ENCODE measurements around the gene ATF6. TPM values are rescaled to one million over a fixed set of nuclear protein-coding genes. Genes with fewer than 3 reads are reported as not detected.
"Not testable (repeated sequence)": the region's sequence is repeated elsewhere in the genome, so short reads cannot be mapped to it uniquely, and the experiment has no call there.

The ATF6 gene
- total RNA-seq, 3 donors from 2014 or later: 31.0 to 56.1 (median 34.1) TPM

DNA sequence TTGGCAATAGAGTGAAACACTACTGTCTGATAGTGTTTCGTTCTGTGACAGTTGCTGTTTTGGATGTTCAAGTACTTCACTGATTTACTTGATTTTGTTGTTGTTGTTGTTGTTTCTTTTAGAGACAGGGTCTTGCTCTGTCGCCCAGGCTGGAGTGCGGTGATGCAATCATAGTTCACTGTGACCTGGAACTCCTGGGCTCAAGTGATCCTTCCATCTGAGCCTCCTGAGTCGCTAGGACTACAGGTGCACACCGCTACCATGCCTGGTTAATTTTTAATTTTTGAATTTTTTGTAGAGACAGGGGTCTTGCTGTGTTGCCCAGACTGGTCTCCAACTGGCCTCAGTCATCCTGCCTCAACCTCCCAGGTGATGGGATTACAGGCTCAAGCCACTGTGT, 2.3 kb downstream of the ATF6 start:
- H3K4me1 ChIP-seq: no peaks in the 10 kb centered on the region
- no peak for TF ChIP-seq POLR2AphosphoS5 (IDR thresholded peaks at IDR 0.05)
- no peak for TF ChIP-seq POLR2A (IDR thresholded peaks at IDR 0.05)
- TF ChIP-seq, protein P1, sequence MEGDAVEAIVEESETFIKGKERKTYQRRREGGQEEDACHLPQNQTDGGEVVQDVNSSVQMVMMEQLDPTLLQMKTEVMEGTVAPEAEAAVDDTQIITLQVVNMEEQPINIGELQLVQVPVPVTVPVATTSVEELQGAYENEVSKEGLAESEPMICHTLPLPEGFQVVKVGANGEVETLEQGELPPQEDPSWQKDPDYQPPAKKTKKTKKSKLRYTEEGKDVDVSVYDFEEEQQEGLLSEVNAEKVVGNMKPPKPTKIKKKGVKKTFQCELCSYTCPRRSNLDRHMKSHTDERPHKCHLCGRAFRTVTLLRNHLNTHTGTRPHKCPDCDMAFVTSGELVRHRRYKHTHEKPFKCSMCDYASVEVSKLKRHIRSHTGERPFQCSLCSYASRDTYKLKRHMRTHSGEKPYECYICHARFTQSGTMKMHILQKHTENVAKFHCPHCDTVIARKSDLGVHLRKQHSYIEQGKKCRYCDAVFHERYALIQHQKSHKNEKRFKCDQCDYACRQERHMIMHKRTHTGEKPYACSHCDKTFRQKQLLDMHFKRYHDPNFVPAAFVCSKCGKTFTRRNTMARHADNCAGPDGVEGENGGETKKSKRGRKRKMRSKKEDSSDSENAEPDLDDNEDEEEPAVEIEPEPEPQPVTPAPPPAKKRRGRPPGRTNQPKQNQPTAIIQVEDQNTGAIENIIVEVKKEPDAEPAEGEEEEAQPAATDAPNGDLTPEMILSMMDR (IDR thresholded peaks at IDR 0.05): no peak
- H3K27ac ChIP-seq: no peak overlapping the region
- intact Hi-C loops (cut with DNase I; ENCODE audit: low total_unique reads): no loop called here
- H3K36me3 ChIP-seq: no peaks in the 10 kb centered on the region
- no peaks in the 10 kb centered on the region for H3K27me3 ChIP-seq
- H3K9me3 ChIP-seq: no peaks in the 10 kb centered on the region
- no peak overlapping the region for H3K4me3 ChIP-seq
- no peak for DNase-seq (ENCODE audit: low spot score in 2 of 2)

DNA sequence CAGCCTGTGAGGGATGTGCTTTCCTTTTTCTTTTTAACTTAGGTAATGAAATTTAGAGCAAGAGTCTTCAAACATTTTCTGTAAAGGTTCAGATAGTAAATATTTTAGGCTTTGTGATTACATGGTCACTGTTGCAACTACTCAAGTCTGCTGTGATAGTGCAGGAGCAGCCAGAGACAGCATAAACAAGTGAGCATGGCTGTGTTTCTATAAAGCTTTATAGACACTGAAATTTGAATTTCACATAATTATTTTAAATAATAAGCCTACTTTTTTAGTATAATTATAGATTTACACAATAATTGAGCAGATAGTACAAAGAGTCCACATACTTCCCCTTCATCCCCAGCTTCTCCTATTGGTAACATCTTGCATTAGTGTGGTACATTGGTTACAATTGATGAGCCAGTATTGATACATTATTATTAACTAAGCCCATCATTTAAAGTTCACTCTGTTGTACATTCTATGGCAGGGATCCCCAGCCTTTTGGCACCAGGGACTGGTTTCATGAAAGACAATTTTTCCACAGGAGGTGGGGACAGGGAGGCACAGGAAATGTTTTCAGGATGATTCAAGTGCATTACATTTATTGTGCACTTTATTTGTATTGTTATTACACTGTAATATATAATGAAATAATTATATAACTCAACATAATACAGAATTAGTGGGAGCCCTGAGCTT, 3.0 kb downstream of the ATF6 start:
- Histone ChIP-seq H3K36me3 (no peaks in the 10 kb centered on the region), H3K27ac (no peak overlapping the region), H3K4me3 (no peak overlapping the region), H3K4me1 (no peaks in the 10 kb centered on the region), H3K27me3 (no peaks in the 10 kb centered on the region), H3K9me3 (no peaks in the 10 kb centered on the region)
- TF ChIP-seq, protein P1 (IDR thresholded peaks at IDR 0.05): no peak
- no peak for TF ChIP-seq POLR2A (IDR thresholded peaks at IDR 0.05)
- no peak for TF ChIP-seq POLR2AphosphoS5 (IDR thresholded peaks at IDR 0.05)
- intact Hi-C loops (cut with DNase I; ENCODE audit: low total_unique reads): no loop called here
- DNase-seq (ENCODE audit: low spot score in 2 of 2): no peak

DNA sequence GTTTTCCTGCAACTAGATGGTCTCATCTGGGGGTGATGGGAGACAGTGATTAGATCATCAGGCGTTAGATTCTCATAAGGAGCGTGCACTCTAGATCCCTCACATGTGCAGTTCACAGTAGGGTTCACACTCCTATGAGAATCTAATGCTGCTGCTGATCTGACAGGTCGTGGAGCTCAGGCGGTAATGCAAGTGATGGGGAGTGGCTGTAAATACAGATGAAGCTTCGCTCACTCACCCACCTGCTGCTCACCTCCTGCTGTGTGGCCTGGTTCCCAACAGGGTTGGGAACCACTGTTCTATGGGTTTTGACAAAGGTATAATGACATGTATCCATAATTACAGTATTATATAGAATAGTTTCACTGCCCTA, 3.5 kb downstream of the ATF6 start:
- DNase-seq (ENCODE audit: low spot score in 2 of 2); H3K27me3 ChIP-seq; H3K4me1 ChIP-seq; H3K4me3 ChIP-seq; H3K36me3 ChIP-seq; H3K27ac ChIP-seq; intact Hi-C loops (cut with DNase I; ENCODE audit: low total_unique reads); H3K9me3 ChIP-seq: not testable (repeated sequence)

DNA sequence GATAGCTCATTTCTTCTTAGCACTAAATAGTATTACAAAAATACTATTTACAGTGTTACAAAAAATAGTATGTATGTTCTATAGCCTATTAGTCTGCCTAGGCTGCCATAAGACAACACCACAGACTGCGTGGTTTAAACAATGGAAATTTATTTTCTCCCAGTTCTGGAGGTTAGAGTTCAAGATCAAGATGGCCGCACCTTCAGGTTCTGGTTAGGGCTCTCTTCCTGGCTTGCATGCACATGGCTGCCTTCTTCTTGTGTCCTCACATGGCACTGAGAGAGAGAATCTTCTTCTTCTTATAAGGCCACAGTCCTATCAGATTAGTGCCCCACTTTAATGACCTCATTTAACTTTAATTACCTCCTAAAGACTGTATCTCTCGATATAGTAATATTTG, 4.1 kb downstream of the ATF6 start:
- intact Hi-C loops (cut with DNase I; ENCODE audit: low total_unique reads): no loop called here
- Histone ChIP-seq H3K27me3 (no peaks in the 10 kb centered on the region), H3K9me3 (no peaks in the 10 kb centered on the region), H3K4me3 (no peak overlapping the region), H3K27ac (no peak overlapping the region), H3K36me3 (no peaks in the 10 kb centered on the region), H3K4me1 (no peaks in the 10 kb centered on the region)
- TF ChIP-seq POLR2A (IDR thresholded peaks at IDR 0.05) (no peak), POLR2AphosphoS5 (IDR thresholded peaks at IDR 0.05) (no peak)
- TF ChIP-seq, protein P1 (IDR thresholded peaks at IDR 0.05): no peak
- no peak for DNase-seq (ENCODE audit: low spot score in 2 of 2)

DNA sequence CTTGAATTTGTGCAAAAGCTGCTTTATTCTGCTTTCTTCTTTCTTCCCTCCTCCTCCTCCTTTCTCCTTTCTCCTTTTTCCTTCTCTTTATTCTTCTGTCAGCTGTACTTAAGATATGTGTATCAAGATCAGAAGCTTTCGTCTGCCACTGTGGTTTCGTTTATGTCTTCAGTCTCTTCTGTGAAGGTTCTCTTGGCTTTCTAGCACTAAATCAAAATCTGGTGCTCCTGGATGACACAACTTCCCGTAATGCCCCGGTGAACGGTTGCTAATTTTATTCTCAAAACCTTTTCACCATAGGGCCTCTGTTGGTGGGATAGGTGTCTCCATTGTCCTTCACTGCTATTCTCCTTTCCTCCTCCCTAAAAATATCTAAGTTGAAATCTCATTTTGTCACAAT, 5.0 kb downstream of the ATF6 start:
- Histone ChIP-seq H3K27me3 (no peaks in the 10 kb centered on the region), H3K4me3 (no peak overlapping the region), H3K27ac (no peak overlapping the region), H3K4me1 (no peaks in the 10 kb centered on the region), H3K9me3 (no peaks in the 10 kb centered on the region), H3K36me3 (no peaks in the 10 kb centered on the region)
- no peak for DNase-seq (ENCODE audit: low spot score in 2 of 2)
- intact Hi-C loops (cut with DNase I; ENCODE audit: low total_unique reads): no loop called here
- TF ChIP-seq POLR2AphosphoS5 (IDR thresholded peaks at IDR 0.05): no peak
- TF ChIP-seq, protein P1 (IDR thresholded peaks at IDR 0.05): no peak
- TF ChIP-seq POLR2A (IDR thresholded peaks at IDR 0.05): no peak

DNA sequence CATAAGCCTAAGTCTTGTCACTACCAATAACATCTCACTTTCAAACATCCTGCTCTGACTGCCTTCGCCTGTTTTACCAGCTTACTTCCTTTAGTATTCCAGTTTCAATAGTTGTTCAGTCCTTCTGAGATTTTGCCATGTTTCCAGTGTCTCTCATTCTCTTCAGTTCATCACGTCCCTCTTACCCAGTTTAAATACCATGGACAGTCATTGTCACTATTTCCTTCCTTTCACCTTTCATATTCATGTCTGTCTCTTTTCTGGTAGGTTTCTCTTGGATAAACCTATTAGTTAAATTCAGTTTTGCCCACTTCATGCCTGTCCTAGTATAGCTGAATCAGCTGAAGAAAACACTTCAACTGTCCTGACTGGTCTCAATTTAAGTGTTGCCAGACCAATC, 5.9 kb downstream of the ATF6 start:
- Histone ChIP-seq H3K4me3 (no peak overlapping the region), H3K27me3 (no peaks in the 10 kb centered on the region), H3K36me3 (no peaks in the 10 kb centered on the region), H3K27ac (no peak overlapping the region), H3K4me1 (no peaks in the 10 kb centered on the region), H3K9me3 (no peaks in the 10 kb centered on the region)
- TF ChIP-seq, protein P1 (IDR thresholded peaks at IDR 0.05): no peak
- TF ChIP-seq POLR2A (IDR thresholded peaks at IDR 0.05) (no peak), POLR2AphosphoS5 (IDR thresholded peaks at IDR 0.05) (no peak)
- no peak for DNase-seq (ENCODE audit: low spot score in 2 of 2)
- intact Hi-C loops (cut with DNase I; ENCODE audit: low total_unique reads): no loop called here

All from breast epithelium (tissue), 4 donors.